HepG2 (cell line): Measurements from ENCODE around the gene ARHGAP15. TPM values are rescaled to one million over a fixed set of nuclear protein-coding genes. Genes with fewer than 3 reads are reported as not detected.

Experiments used
- ARHGAP35 ChIP-seq: sonication (generic); formaldehyde crosslinking; IDR thresholded peaks from 2 replicates; pipeline ENCODE4 v1.9.0; 2022; ENCODE audit warnings: mild to moderate bottlenecking, inconsistent platforms, moderate library complexity, missing genetic modification reagents, borderline replicate concordance
- ZNF569 ChIP-seq: sonication (generic); formaldehyde crosslinking; IDR thresholded peaks from 2 replicates; pipeline ENCODE4 v1.5.0; 2020; ENCODE audit warnings: mild to moderate bottlenecking, missing genetic modification reagents, moderate library complexity, borderline replicate concordance
- polyA plus RNA-seq, 8 experiments: library from polyadenylated mRNA; depleted of rRNA in 3 of 8; stranded (reverse) in 7 of 8; unstranded in 1 of 8; fragments of >200 nt; fragmentation: Illumina TruSeq in 4 of 8; extraction: Trizol in 4 of 8; gene quantifications; 2 replicates each; pipeline versions ENCODE4 v1.2.1 to v1.2.3, GENCODE V29; 2011 to 2016; ENCODE audit warnings: low read depth in 4 of 8, missing spikeins in 1 of 8, mixed read lengths in 1 of 8; ENCODE audit not compliant: insufficient read depth in 1 of 8
- total RNA-seq, 5 experiments: library from RNA; depleted of rRNA; stranded (reverse); fragments of >200 nt; fragmentation: Illumina TruSeq; extraction: Trizol; gene quantifications; 2 replicates each; pipeline ENCODE4 v1.2.3, GENCODE V29; 2016; ENCODE audit warnings: low read depth in 1 of 5
- TF ChIP-seq, protein P1 (sequence below): sonication (generic); formaldehyde crosslinking; IDR thresholded peaks from 2 replicates; pipeline ENCODE4 v1.5.0; 2020; ENCODE audit warnings: mild to moderate bottlenecking, missing genetic modification reagents, borderline replicate concordance
- TF ChIP-seq, protein P2 (sequence below): sonication (generic); formaldehyde crosslinking; IDR thresholded peaks from 2 replicates; pipeline ENCODE4 v1.4.0; 2020; ENCODE audit warnings: missing genetic modification reagents
- TF ChIP-seq, protein P3 (sequence below): sonication (generic); formaldehyde crosslinking; IDR thresholded peaks from 2 replicates; pipeline ENCODE4 v1.5.1; 2020; ENCODE audit warnings: mild to moderate bottlenecking, missing genetic modification reagents, borderline replicate concordance

Gene ARHGAP15
- total and polyA plus RNA-seq, 2 of the 13 experiments (the other 11 are each of a cell fraction or from before 2014, with no cell fraction given), result 0.04 TPM; not detected in 1

DNA sequence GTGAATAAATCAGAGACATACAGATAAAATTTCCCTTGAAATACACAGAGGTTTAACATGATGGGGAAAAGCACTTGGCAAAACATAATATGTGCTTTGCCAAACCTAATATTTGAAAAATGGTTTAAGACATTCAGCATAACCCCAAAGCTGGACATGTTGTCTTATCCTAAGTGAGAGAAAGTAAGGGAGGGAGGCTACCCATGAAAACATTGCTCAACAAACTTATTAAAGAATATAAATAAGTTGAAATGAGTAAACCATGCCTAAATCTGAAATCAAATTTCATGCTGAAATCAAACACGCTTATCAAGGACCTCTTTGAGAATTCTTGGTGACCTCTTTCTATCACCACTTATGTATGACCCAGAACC, 81.2 kb downstream of the ARHGAP15 start (continued):
- TF ChIP-seq, protein P1, sequence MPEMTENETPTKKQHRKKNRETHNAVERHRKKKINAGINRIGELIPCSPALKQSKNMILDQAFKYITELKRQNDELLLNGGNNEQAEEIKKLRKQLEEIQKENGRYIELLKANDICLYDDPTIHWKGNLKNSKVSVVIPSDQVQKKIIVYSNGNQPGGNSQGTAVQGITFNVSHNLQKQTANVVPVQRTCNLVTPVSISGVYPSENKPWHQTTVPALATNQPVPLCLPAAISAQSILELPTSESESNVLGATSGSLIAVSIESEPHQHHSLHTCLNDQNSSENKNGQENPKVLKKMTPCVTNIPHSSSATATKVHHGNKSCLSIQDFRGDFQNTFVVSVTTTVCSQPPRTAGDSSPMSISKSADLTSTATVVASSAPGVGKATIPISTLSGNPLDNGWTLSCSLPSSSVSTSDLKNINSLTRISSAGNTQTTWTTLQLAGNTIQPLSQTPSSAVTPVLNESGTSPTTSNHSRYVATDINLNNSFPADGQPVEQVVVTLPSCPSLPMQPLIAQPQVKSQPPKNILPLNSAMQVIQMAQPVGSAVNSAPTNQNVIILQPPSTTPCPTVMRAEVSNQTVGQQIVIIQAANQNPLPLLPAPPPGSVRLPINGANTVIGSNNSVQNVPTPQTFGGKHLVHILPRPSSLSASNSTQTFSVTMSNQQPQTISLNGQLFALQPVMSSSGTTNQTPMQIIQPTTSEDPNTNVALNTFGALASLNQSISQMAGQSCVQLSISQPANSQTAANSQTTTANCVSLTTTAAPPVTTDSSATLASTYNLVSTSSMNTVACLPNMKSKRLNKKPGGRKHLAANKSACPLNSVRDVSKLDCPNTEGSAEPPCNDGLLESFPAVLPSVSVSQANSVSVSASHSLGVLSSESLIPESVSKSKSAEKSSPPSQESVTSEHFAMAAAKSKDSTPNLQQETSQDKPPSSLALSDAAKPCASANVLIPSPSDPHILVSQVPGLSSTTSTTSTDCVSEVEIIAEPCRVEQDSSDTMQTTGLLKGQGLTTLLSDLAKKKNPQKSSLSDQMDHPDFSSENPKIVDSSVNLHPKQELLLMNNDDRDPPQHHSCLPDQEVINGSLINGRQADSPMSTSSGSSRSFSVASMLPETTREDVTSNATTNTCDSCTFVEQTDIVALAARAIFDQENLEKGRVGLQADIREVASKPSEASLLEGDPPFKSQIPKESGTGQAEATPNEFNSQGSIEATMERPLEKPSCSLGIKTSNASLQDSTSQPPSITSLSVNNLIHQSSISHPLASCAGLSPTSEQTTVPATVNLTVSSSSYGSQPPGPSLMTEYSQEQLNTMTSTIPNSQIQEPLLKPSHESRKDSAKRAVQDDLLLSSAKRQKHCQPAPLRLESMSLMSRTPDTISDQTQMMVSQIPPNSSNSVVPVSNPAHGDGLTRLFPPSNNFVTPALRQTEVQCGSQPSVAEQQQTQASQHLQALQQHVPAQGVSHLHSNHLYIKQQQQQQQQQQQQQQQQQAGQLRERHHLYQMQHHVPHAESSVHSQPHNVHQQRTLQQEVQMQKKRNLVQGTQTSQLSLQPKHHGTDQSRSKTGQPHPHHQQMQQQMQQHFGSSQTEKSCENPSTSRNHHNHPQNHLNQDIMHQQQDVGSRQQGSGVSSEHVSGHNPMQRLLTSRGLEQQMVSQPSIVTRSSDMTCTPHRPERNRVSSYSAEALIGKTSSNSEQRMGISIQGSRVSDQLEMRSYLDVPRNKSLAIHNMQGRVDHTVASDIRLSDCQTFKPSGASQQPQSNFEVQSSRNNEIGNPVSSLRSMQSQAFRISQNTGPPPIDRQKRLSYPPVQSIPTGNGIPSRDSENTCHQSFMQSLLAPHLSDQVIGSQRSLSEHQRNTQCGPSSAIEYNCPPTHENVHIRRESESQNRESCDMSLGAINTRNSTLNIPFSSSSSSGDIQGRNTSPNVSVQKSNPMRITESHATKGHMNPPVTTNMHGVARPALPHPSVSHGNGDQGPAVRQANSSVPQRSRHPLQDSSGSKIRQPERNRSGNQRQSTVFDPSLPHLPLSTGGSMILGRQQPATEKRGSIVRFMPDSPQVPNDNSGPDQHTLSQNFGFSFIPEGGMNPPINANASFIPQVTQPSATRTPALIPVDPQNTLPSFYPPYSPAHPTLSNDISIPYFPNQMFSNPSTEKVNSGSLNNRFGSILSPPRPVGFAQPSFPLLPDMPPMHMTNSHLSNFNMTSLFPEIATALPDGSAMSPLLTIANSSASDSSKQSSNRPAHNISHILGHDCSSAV (CRISPR knock-in tag), result no peak
- TF ChIP-seq ZNF569 (CRISPR knock-in tag), result no peak
- no peak for TF ChIP-seq ARHGAP35 (CRISPR knock-in tag)
- TF ChIP-seq, protein P2, sequence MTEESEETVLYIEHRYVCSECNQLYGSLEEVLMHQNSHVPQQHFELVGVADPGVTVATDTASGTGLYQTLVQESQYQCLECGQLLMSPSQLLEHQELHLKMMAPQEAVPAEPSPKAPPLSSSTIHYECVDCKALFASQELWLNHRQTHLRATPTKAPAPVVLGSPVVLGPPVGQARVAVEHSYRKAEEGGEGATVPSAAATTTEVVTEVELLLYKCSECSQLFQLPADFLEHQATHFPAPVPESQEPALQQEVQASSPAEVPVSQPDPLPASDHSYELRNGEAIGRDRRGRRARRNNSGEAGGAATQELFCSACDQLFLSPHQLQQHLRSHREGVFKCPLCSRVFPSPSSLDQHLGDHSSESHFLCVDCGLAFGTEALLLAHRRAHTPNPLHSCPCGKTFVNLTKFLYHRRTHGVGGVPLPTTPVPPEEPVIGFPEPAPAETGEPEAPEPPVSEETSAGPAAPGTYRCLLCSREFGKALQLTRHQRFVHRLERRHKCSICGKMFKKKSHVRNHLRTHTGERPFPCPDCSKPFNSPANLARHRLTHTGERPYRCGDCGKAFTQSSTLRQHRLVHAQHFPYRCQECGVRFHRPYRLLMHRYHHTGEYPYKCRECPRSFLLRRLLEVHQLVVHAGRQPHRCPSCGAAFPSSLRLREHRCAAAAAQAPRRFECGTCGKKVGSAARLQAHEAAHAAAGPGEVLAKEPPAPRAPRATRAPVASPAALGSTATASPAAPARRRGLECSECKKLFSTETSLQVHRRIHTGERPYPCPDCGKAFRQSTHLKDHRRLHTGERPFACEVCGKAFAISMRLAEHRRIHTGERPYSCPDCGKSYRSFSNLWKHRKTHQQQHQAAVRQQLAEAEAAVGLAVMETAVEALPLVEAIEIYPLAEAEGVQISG, result no peak
- TF ChIP-seq, protein P3, sequence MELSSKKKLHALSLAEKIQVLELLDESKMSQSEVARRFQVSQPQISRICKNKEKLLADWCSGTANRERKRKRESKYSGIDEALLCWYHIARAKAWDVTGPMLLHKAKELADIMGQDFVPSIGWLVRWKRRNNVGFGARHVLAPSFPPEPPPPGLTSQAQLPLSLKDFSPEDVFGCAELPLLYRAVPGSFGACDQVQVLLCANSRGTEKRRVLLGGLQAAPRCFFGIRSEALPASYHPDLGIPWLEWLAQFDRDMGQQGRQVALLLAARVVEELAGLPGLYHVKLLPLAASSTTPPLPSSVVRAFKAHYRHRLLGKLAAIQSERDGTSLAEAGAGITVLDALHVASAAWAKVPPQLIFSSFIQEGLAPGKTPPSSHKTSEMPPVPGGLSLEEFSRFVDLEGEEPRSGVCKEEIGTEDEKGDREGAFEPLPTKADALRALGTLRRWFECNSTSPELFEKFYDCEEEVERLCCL (CRISPR knock-in tag), result no peak
